A549 (cell line): ENCODE measurements around the gene HEBP1. TPM values are rescaled to one million over a fixed set of nuclear protein-coding genes. Genes with fewer than 3 reads are reported as not detected.

Source experiments
- ATAC-seq, 2 experiments: fragments of 200-7000 bp in 1 of 2; fragments of >200 bp in 1 of 2; cut with Nextera tagmentation in 1 of 2; cut with Tn5 transposase in 1 of 2; 3 replicates each; pipeline versions ENCODE4 v1.8.0 to v1.9.1; 2018 to 2020; ENCODE audit warnings: mild to moderate bottlenecking in 1 of 2, moderate library complexity in 1 of 2
- CTCF ChIA-PET: fragments of 300-600 bp; sonication (Branson Sonifier 250); formaldehyde crosslinking; extraction: SDS; loops from one replicate; lab custom pipeline; 2021; ENCODE audit warnings: antibody characterized with exemption, inconsistent platforms; lab: Yijun Ruan, JAX
- POLR2A ChIA-PET: fragments of 350-600 bp; formaldehyde crosslinking; extraction: SDS; loops from one replicate; lab custom pipeline; 2021; ENCODE audit warnings: antibody characterized with exemption, inconsistent platforms; lab: Yijun Ruan, JAX
- DNase-seq, 2 experiments: peaks; one replicate each; pipeline versions ENCODE4 v3.0.0 to v3.0.0-alpha.2; 2011 to 2016; ENCODE audit warnings: low read depth in 1 of 2, low spot score in 1 of 2
- FAIRE-seq: peaks from 2 replicates; lab custom pipeline; 2011; peaks lifted over from hg19 to GRCh38; lab: Jason Lieb, UNC
- H3K27ac ChIP-seq, 2 experiments: fragments of >200 bp; sonication (Bioruptor Twin); formaldehyde crosslinking; 3 replicates each; pipeline ENCODE4 v1.5.1; 2016 to 2017
- H3K4me1 ChIP-seq: fragments of >200 bp; sonication (Bioruptor Twin); formaldehyde crosslinking; 3 replicates; pipeline ENCODE4 v1.6.1; 2016
- H3K4me2 ChIP-seq: fragments of >200 bp; sonication (Bioruptor Twin); formaldehyde crosslinking; 3 replicates; pipeline ENCODE4 v1.6.1; 2016
- H3K4me3 ChIP-seq: fragments of >200 bp; sonication (Bioruptor Twin); formaldehyde crosslinking; 3 replicates; pipeline ENCODE4 v1.5.1; 2016
- H3K9me3 ChIP-seq: fragments of >200 bp; sonication (Bioruptor Twin); formaldehyde crosslinking; 3 replicates; pipeline ENCODE4 v1.6.1; 2016
- CBX8 ChIP-seq: fragments of 200-600 bp; sonication (generic); IDR thresholded peaks from 2 replicates; pipeline ENCODE4 v1.6.1; 2016
- CHD4 ChIP-seq: fragments of 200-600 bp; sonication (generic); IDR thresholded peaks from 2 replicates; pipeline ENCODE4 v1.6.1; 2016; ENCODE audit warnings: antibody characterized with exemption, mild to moderate bottlenecking, borderline replicate concordance
- E2F6 ChIP-seq: IDR thresholded peaks from 2 replicates; pipeline ENCODE4 v1.6.1; 2012; ENCODE audit warnings: low read depth, borderline replicate concordance
- EHMT2 ChIP-seq: fragments of 200-600 bp; sonication (generic); IDR thresholded peaks from 2 replicates; pipeline ENCODE4 v1.6.1; 2016; ENCODE audit warnings: antibody characterized with exemption, low read depth, mild to moderate bottlenecking, moderate library complexity
- ELK1 ChIP-seq: fragments of 150-350 bp; IDR thresholded peaks from 2 replicates; pipeline ENCODE4 v1.6.1; 2014; ENCODE audit warnings: low read depth, mild to moderate bottlenecking, low read length
- EP300 ChIP-seq, 2 experiments: fragments of >200 bp; sonication (Bioruptor Twin); formaldehyde crosslinking; IDR thresholded peaks; 2 replicates in 1 of 2; 3 replicates in 1 of 2; pipeline ENCODE4 v1.6.1; 2016 to 2017
- ESRRA ChIP-seq: fragments of 150-350 bp; IDR thresholded peaks from 2 replicates; pipeline ENCODE4 v1.6.1; 2014; ENCODE audit warnings: mild to moderate bottlenecking, low read length, borderline replicate concordance
- FOSB ChIP-seq: fragments of 250-450 bp; sonication (Bioruptor Pico); IDR thresholded peaks from 2 replicates; pipeline ENCODE4 v1.5.0; 2020; ENCODE audit warnings: mild to moderate bottlenecking, moderate library complexity
- HDAC2 ChIP-seq: fragments of 200-600 bp; sonication (generic); IDR thresholded peaks from 2 replicates; pipeline ENCODE4 v1.6.1; 2016
- HOXB13 ChIP-seq: fragments of 250-450 bp; sonication (Bioruptor Pico); IDR thresholded peaks from 2 replicates; pipeline ENCODE4 v1.5.0; 2020; ENCODE audit warnings: low read depth, mild to moderate bottlenecking, moderate library complexity
- JUN ChIP-seq, 2 experiments: fragments of >200 bp; sonication (Bioruptor Twin); formaldehyde crosslinking; IDR thresholded peaks; 2 replicates in 1 of 2; 3 replicates in 1 of 2; pipeline ENCODE4 v1.6.1; 2016 to 2017
- KDM5A ChIP-seq: fragments of 200-600 bp; sonication (generic); IDR thresholded peaks from 2 replicates; pipeline ENCODE4 v1.6.1; 2016; ENCODE audit warnings: antibody characterized with exemption, mild to moderate bottlenecking
- MAZ ChIP-seq: fragments of 150-350 bp; IDR thresholded peaks from 2 replicates; pipeline ENCODE4 v1.6.1; 2014; ENCODE audit warnings: antibody characterized with exemption, low read depth, low read length, borderline replicate concordance
- NR3C1 ChIP-seq: fragments of >200 bp; sonication (Bioruptor Twin); formaldehyde crosslinking; IDR thresholded peaks from 3 replicates; pipeline ENCODE4 v1.6.1; 2017
- PBX3 ChIP-seq: IDR thresholded peaks from 2 replicates; pipeline ENCODE4 v1.6.1; 2012
- PHF8 ChIP-seq: fragments of 200-600 bp; sonication (generic); IDR thresholded peaks from 2 replicates; pipeline ENCODE4 v1.6.1; 2016; ENCODE audit warnings: low read depth, mild to moderate bottlenecking, antibody characterized with exemption, moderate library complexity, borderline replicate concordance
- POLR2A ChIP-seq: IDR thresholded peaks from 2 replicates; pipeline ENCODE4 v1.6.1; 2012; ENCODE audit warnings: mild to moderate bottlenecking, low read length
- RARB ChIP-seq: fragments of 250-450 bp; sonication (Bioruptor Pico); IDR thresholded peaks from 2 replicates; pipeline ENCODE4 v1.8.0; 2021; ENCODE audit warnings: mild to moderate bottlenecking, moderate library complexity
- RFX5 ChIP-seq: fragments of 450-650 bp; IDR thresholded peaks from 2 replicates; pipeline ENCODE4 v1.7.1; 2014; ENCODE audit warnings: antibody characterized with exemption, mild to moderate bottlenecking, moderate library complexity
- RNF2 ChIP-seq: fragments of 200-600 bp; sonication (generic); IDR thresholded peaks from 2 replicates; pipeline ENCODE4 v1.6.1; 2016; ENCODE audit warnings: low read depth, mild to moderate bottlenecking, antibody characterized with exemption, moderate library complexity, borderline replicate concordance
- SREBF2 ChIP-seq: fragments of 450-650 bp; IDR thresholded peaks from 2 replicates; pipeline ENCODE4 v1.6.1; 2014; ENCODE audit warnings: mild to moderate bottlenecking, moderate library complexity
- ZC3H11A ChIP-seq: fragments of 450-650 bp; IDR thresholded peaks from 2 replicates; pipeline ENCODE4 v1.6.1; 2014; ENCODE audit warnings: antibody characterized with exemption, mild to moderate bottlenecking
- ZFP36 ChIP-seq: fragments of 450-650 bp; IDR thresholded peaks from 2 replicates; pipeline ENCODE4 v1.6.1; 2014; ENCODE audit warnings: borderline replicate concordance; ENCODE audit not compliant: partially characterized antibody
- ZNF302 ChIP-seq: fragments of 250-450 bp; sonication (Bioruptor Pico); IDR thresholded peaks from 2 replicates; pipeline ENCODE4 v1.9.0; 2021; ENCODE audit warnings: inconsistent platforms, mild to moderate bottlenecking, moderate library complexity
- WGBS: methylation state at CpG from one replicate; pipeline ENCODE4 v1.1.6; 2017; ENCODE audit errors: missing lambda C conversion rate; 5-methylcytosine and 5-hydroxymethylcytosine counted together
- polyA plus RNA-seq, 4 experiments: library from polyadenylated mRNA; depleted of rRNA in 3 of 4; stranded (reverse); fragments of >200 nt; fragmentation: RNase III in 1 of 4; extraction: RNeasy Plus Mini Kit Qiagen cat#74134 plus additional on column Dnase treatment in 1 of 4; gene quantifications; 2 replicates in 3 of 4; 3 replicates in 1 of 4; pipeline ENCODE4 v1.2.3, GENCODE V29; 2011 to 2017

HEBP1 gene
- polyA plus RNA-seq, 2 of the 4 experiments (the other 2 are of a cell fraction) = 24.8 to 48.9 TPM

GRCh38 chr12:12960639-12961209 is 39.3 kb downstream of the HEBP1 start:
- CTCF ChIA-PET = interaction anchor here (1.0 to 2.5 kb wide), 4 partner anchors 10 to 45 kb away, joined by 3 to 8 read pairs (median 6); no protein-coding TSS in a partner anchor

GRCh38 chr12:12958886-12959285 is 41.2 kb downstream of the HEBP1 start:
- Histone ChIP-seq H3K4me2 (no peak overlapping the region), H3K4me1 (peaks cover 16% of the 10 kb centered on the region), H3K27ac (no peak overlapping the region), H3K9me3 (no peaks in the 10 kb centered on the region), H3K4me3 (no peak overlapping the region)
- peak; percentile 39 for FAIRE-seq
- POLR2A ChIA-PET = no interaction called here
- WGBS = 75% methylated on average over 7 of the region's 7 CpGs
- no peak for DNase-seq
- TF ChIP-seq MAZ = no peak
- no peak for TF ChIP-seq EP300 (IDR thresholded peaks at IDR 0.05)
- CTCF ChIA-PET = interaction anchor here (0.7 to 1.5 kb wide), 3 partner anchors 12 to 147 kb away, joined by 3 to 5 read pairs (median 3); no protein-coding TSS in a partner anchor
- no peak for ATAC-seq

More at GRCh38 chr12:12960639-12961209, 39.3 kb downstream of the HEBP1 start:
- H3K9me3 ChIP-seq = no peaks in the 10 kb centered on the region
- no peak overlapping the region for H3K27ac ChIP-seq
- TF ChIP-seq CHD4 (no peak), EHMT2 (no peak), JUN (IDR thresholded peaks at IDR 0.05) (no peak), E2F6 (no peak), SREBF2 (no peak)
- DNase-seq (no peak), FAIRE-seq (no peak), ATAC-seq (no peak)
- no peak overlapping the region for H3K4me3 ChIP-seq
- H3K4me2 ChIP-seq = no peak overlapping the region
- POLR2A ChIA-PET = no interaction called here
- no peaks in the 10 kb centered on the region for H3K4me1 ChIP-seq
- 72% methylated on average over 5 of the region's 5 CpGs for WGBS

GRCh38 chr12:12954878-12955625 is 45.0 kb downstream of the HEBP1 start:
- Histone ChIP-seq H3K4me1 (peaks cover 16% of the 10 kb centered on the region), H3K4me2 (peak overlapping the region; percentile 58), H3K9me3 (no peaks in the 10 kb centered on the region), H3K4me3 (no peak overlapping the region)
- WGBS = 89% methylated on average over 6 of the region's 6 CpGs
- CTCF ChIA-PET = interaction anchor here (1.5 to 1.8 kb wide), 2 partner anchors 26 to 29 kb away, joined by 5 to 6 read pairs; no protein-coding TSS in a partner anchor
- peak in 1 of 2 experiments; percentile 40 for DNase-seq
- no peak for FAIRE-seq
- POLR2A ChIA-PET = no interaction called here
- no peak for TF ChIP-seq PHF8
- TF ChIP-seq MAZ = no peak
- TF ChIP-seq ZC3H11A = no peak
- TF ChIP-seq ZNF302 (CRISPR knock-in tag) = no peak
- no peak for TF ChIP-seq RARB (CRISPR knock-in tag)
- TF ChIP-seq RFX5 = no peak
- TF ChIP-seq PBX3 = no peak
- no peak for TF ChIP-seq HDAC2
- TF ChIP-seq ESRRA = no peak
- TF ChIP-seq RNF2 = no peak
- no peak for TF ChIP-seq NR3C1
- TF ChIP-seq POLR2A = no peak
- no peak for TF ChIP-seq ELK1
- TF ChIP-seq HOXB13 (CRISPR knock-in tag) = no peak
- TF ChIP-seq FOSB = no peak
- TF ChIP-seq CBX8 = no peak
- no peak for TF ChIP-seq KDM5A
- no peak for TF ChIP-seq ZFP36
- TF ChIP-seq, all 56 proteins: peak for 0
- H3K27ac ChIP-seq = 0 out of 6 replicates have a peak overlapping the region, but pooled peaks of 1 of the 2 experiments have one; percentile 5
- ATAC-seq = peak; percentile 54 to 65
